ENCODE data around the gene BCORL1.

The BCORL1 gene, protein sequence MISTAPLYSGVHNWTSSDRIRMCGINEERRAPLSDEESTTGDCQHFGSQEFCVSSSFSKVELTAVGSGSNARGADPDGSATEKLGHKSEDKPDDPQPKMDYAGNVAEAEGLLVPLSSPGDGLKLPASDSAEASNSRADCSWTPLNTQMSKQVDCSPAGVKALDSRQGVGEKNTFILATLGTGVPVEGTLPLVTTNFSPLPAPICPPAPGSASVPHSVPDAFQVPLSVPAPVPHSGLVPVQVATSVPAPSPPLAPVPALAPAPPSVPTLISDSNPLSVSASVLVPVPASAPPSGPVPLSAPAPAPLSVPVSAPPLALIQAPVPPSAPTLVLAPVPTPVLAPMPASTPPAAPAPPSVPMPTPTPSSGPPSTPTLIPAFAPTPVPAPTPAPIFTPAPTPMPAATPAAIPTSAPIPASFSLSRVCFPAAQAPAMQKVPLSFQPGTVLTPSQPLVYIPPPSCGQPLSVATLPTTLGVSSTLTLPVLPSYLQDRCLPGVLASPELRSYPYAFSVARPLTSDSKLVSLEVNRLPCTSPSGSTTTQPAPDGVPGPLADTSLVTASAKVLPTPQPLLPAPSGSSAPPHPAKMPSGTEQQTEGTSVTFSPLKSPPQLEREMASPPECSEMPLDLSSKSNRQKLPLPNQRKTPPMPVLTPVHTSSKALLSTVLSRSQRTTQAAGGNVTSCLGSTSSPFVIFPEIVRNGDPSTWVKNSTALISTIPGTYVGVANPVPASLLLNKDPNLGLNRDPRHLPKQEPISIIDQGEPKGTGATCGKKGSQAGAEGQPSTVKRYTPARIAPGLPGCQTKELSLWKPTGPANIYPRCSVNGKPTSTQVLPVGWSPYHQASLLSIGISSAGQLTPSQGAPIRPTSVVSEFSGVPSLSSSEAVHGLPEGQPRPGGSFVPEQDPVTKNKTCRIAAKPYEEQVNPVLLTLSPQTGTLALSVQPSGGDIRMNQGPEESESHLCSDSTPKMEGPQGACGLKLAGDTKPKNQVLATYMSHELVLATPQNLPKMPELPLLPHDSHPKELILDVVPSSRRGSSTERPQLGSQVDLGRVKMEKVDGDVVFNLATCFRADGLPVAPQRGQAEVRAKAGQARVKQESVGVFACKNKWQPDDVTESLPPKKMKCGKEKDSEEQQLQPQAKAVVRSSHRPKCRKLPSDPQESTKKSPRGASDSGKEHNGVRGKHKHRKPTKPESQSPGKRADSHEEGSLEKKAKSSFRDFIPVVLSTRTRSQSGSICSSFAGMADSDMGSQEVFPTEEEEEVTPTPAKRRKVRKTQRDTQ (N-terminal part only)

DNA sequence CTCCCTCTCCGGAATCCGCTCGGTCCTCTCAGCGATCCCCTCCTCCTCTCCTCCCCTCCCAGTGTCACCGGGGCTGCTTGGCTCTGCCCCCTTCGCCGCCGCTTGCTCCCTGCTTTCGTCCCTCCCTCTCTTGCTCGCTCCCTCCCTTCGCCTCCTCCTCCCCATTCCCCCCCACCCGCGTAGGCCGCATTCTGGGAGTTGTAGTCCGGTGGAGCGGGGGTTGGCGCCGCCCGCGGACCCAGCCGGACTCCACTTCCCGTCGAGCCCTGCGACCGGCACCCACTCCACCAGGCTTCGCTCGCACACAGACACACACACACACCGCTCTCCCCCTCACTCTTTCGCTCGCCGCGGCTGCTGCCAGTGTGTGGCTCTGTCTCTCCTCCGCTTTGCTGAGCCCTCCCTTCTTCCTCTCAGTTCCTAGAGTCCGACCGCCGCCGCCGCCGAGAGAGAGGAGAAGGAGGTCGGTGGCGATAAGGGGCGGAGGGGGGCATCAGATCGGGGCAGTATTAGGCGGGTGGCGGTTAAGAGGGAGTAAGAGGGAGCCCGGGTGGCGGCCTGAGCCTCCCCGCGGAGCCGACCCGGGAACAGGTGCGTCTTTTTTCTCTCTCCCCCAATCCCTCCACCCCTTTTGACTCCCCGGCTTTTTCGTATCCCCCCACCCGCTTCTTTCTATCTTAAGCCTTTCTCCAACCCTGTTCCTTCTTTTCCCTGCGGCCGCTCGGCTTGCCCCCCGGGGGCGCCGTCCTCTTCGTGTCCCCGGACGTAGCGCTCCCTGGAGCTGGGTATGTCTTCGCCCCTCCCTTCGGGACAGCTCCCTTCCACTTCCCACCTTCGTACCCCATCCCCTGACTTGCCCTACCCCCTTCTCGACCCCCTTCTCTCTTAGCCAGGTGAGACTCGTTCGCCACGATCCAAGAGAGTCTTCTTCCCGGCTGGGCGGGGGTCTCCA, at the start of gene BCORL1:
Gene BCORL1, plus strand, starts transcription at position 336 of the 952 bp plus-strand sequence. CDS start 22,597 bp downstream, outside the sequence.
- no peak within 1 kb of the TSS for H3K27ac Mint-ChIP-seq
- no peak within 1 kb of the TSS for H3K4me3 Mint-ChIP-seq

DNA sequence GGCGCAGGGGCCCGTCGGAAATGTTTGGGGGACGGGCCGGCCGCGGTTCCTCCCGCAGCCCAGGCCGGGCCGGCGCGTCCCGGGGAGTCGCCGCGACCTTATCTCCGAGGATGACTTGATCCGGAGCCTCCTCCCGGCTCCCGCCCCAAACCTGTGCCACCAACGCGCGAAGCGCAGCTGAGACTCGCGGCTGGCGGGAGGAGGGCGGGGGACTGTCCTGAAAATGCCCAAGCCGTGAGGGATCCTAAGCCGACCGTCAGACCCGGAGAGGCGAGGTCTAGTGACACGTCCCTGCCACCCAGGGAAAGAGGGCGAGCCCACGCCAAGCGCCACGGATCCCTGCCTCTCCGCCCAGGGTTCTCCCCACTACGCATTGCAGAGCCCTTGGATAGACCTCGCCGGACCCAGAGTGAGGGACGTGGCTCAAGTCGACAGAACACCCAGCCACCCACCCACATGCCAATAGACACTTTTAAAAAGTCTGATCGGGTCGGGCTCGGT, 49.6 kb upstream of the BCORL1 start:
- Mint-ChIP-seq H3K4me3 (peak overlapping the region; percentile 63), H3K9me3 (no peaks in the 10 kb centered on the region), H3K4me1 (peaks cover 10% of the 10 kb centered on the region), H3K36me3 (peaks cover 16% of the 10 kb centered on the region), H3K27ac (no peak overlapping the region)
- ATAC-seq (no peak), DNase-seq (ENCODE audit: low spot score in 2 of 2) (no peak)

More for the DNA sequence above, at the start of gene BCORL1:
- ATAC-seq, result peak; percentile 94
- no peaks in the 10 kb centered on the region for H3K9me3 Mint-ChIP-seq
- H3K36me3 Mint-ChIP-seq, result peaks cover 10% of the 10 kb centered on the region
- DNase-seq (ENCODE audit: low spot score in 2 of 2), result peak; percentile 57 to 86
- peaks cover 21% of the 10 kb centered on the region for H3K4me1 Mint-ChIP-seq

DNA sequence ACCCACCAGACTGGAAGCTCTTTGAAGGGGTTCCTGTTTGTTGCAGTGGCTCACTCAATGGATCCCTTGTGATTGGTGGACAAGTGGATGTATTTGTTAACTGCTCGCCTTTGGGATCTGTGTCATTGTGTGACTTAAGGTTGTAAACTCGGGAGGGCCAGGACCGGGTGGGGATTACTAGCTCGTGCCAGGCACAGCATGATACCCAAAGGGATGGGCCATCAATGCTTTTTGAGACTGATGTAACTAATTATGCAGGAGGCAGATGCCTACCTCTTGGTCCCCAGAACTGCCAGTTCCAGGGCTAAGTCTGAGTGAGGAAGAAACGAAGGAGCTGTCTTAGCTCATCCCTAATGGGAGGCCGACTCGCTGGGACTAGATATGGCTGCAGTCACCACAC, 48.7 kb upstream of the BCORL1 start:
- no peak for ATAC-seq
- Mint-ChIP-seq H3K4me3 (peak overlapping the region; percentile 63), H3K36me3 (peaks cover 8% of the 10 kb centered on the region), H3K27ac (no peak overlapping the region), H3K4me1 (peaks cover 10% of the 10 kb centered on the region), H3K9me3 (no peaks in the 10 kb centered on the region)
- no peak for DNase-seq (ENCODE audit: low spot score in 2 of 2)

DNA sequence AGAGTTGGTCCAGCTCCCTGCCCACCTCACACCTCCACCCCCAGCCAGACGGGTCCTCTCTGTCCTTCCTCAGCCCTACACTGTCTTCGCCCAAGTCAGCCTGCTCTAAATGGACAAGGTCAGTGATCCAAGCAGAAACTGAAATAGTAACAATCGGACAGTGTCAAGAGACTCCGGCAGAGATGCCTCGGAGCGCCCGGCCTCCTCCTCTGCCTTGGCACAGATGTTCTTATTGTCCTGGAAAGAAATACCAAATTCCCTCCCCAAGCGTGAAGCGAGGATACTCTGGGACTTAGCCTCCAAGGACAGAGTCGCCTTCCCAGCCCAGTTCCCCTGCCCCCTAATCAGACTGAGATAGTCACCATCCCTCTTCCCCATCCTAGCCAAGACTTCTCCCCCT, 48.0 kb upstream of the BCORL1 start:
- no peak overlapping the region for H3K27ac Mint-ChIP-seq
- no peaks in the 10 kb centered on the region for H3K9me3 Mint-ChIP-seq
- DNase-seq (ENCODE audit: low spot score in 2 of 2) (no peak), ATAC-seq (no peak)
- peaks cover 10% of the 10 kb centered on the region for H3K4me1 Mint-ChIP-seq
- H3K4me3 Mint-ChIP-seq, result no peak overlapping the region
- H3K36me3 Mint-ChIP-seq, result peaks cover under 1% of the 10 kb centered on the region

DNA sequence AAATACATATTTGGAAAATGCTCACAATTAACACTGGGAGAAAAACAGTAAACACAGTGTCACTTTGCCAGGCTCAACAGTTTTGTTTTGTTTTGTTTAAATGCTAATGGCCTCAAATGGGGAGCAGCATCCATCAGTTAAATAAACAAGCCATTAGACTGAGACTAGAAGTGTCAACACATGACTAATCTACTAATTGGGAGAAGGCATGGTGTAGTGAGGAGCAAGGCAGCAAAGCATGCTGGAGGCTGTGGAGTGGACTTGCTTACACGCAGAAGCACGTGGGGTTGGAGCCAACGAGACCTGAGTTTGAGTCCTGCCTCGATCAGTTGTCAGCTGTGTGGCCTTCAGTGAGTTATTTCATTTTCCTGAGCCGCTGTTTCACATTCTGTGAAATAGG, 47.5 kb upstream of the BCORL1 start:
- no peak for ATAC-seq
- Mint-ChIP-seq H3K4me1 (peaks cover 10% of the 10 kb centered on the region), H3K9me3 (no peaks in the 10 kb centered on the region), H3K4me3 (no peak overlapping the region), H3K27ac (no peak overlapping the region), H3K36me3 (no peaks in the 10 kb centered on the region)
- no peak for DNase-seq (ENCODE audit: low spot score in 2 of 2)

DNA sequence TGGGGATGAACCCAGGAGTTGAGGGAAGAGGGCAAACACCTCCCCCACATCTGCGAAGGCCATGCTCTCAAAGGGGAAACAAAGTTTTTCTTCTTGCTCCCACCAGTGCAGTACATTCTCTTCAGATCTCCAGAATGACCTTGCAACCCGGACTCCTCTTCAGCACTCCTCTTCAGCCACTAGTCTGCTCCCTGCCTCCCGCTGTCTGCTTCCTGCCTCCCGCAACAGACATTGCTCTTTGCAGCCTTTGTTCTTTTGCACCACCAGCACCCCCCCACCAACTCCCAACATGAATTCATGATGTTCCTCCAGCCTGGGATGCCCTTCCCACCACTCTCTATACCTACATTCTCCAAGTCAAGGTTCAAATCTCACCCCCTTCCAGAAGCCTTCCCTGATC, 44.4 kb upstream of the BCORL1 start:
- Mint-ChIP-seq H3K36me3 (no peaks in the 10 kb centered on the region), H3K4me1 (peaks cover 5% of the 10 kb centered on the region), H3K9me3 (no peaks in the 10 kb centered on the region), H3K4me3 (no peak overlapping the region), H3K27ac (no peak overlapping the region)
- no peak for ATAC-seq
- DNase-seq (ENCODE audit: low spot score in 2 of 2), result no peak

DNA sequence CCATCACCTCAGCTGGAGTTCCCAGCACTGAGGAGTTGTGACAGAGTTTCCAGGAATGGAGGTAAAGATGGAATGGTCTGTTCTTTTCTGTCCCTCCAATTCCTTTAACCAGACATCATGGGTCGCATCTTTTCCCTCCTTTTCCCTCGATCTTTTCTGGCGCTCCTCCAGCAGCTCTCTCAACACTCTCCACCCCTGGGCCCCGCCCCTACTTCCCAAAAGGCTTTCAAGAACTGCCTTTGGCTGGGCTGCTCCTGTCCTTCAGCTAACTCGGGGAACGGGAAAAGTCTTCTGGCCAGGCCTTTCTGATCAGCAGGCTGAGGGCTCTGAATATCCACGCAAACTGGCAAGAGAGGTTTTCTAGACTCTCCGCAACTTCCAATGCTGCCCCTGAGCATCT, 42.4 kb upstream of the BCORL1 start:
- Mint-ChIP-seq H3K9me3 (no peaks in the 10 kb centered on the region), H3K36me3 (no peaks in the 10 kb centered on the region), H3K27ac (no peak overlapping the region), H3K4me3 (no peak overlapping the region), H3K4me1 (no peaks in the 10 kb centered on the region)
- no peak for ATAC-seq
- no peak for DNase-seq (ENCODE audit: low spot score in 2 of 2)

DNA sequence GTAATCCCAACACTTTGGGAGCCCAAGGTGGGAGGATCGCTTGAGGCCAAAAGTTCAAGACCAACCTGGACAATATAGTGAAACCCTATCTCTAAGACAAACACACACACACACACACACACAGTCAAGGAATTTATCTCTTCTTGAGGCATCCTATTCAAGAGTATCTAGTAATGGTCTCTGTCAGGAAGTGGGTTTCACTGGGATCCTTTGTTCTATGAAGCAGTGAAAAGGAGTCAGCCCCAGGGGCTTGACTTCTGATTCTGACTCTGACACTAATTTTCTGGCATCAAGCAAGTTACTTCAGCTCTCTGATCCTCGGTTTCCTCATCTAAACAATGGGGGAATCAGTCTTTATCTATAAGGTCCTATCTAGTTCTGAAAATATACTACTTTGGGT, 41.7 kb upstream of the BCORL1 start:
- Mint-ChIP-seq H3K27ac (no peak overlapping the region), H3K4me3 (no peak overlapping the region)
- DNase-seq (ENCODE audit: low spot score in 2 of 2), result no peak

DNA sequence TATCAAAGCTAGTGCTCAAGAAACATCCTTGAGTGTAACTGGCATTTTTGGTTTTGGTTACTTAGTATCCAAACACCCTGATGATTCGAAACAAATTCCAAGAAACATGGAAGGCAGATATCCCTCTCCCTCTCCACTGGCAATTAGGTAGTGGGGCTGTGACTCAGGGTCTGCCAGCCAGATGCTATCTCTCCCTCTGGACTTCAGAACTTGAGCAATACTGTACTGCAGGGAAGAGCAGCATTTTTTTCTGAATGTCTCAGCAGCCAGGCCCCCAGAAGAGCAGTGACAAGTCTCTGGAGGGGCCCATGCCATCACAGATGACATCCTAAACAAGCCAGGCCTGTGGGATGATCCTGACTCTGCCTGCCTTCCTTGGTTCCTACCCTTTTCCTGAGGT, 37.3 kb upstream of the BCORL1 start:
- no peak for DNase-seq (ENCODE audit: low spot score in 2 of 2)
- no peak overlapping the region for H3K27ac Mint-ChIP-seq
- H3K4me3 Mint-ChIP-seq, result no peak overlapping the region
- no peaks in the 10 kb centered on the region for H3K9me3 Mint-ChIP-seq
- H3K36me3 Mint-ChIP-seq, result no peaks in the 10 kb centered on the region
- no peaks in the 10 kb centered on the region for H3K4me1 Mint-ChIP-seq
- no peak for ATAC-seq

More for the DNA sequence above, 41.7 kb upstream of the BCORL1 start:
- no peak for ATAC-seq
- H3K4me1 Mint-ChIP-seq, result no peaks in the 10 kb centered on the region
- no peaks in the 10 kb centered on the region for H3K36me3 Mint-ChIP-seq
- H3K9me3 Mint-ChIP-seq, result no peaks in the 10 kb centered on the region

DNA sequence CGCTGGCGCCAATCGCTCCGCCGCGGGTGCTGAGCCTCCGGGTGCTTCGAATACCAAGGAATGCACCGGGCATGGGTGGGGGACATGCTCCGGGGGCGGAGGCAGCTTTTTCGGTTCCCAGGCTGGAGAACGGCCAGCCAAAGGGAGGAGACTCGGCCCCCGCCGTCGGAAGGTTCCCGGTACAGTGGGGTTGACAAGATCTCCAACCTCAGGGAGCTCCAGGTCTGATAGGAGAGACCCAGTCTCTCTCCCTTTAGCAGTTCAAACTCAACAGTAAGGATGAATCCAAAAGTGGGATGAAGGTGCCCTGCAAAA, 29.1 kb upstream of the BCORL1 start:
- peaks cover 16% of the 10 kb centered on the region for H3K4me1 Mint-ChIP-seq
- ATAC-seq, result no peak
- H3K4me3 Mint-ChIP-seq, result peak overlapping the region; percentile 78
- peak overlapping the region; percentile 92 for H3K27ac Mint-ChIP-seq
- H3K9me3 Mint-ChIP-seq, result no peaks in the 10 kb centered on the region
- H3K36me3 Mint-ChIP-seq, result peaks cover 7% of the 10 kb centered on the region
- DNase-seq (ENCODE audit: low spot score in 2 of 2), result no peak

DNA sequence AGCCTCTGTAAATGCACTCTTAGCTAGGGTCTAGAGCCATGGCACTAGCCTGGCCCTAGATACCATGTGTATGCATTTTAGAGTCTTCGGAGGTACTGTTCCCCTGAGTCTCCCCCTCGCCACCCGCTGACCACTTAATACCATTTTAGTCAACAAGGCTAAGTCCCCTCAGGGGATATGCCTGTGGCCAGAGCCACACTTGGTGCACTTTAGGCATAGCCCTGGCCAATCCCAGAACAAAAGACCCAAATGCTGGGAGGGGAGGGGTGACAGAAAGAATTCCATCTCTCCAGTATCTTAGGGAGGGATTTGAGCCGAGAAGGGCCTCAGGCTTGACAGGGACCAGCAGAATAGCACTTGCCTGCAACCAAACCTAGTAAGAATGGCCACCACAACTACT, 28.6 kb upstream of the BCORL1 start:
- peak overlapping the region; percentile 78 for H3K4me3 Mint-ChIP-seq
- peaks cover 17% of the 10 kb centered on the region for H3K4me1 Mint-ChIP-seq
- DNase-seq (ENCODE audit: low spot score in 2 of 2) (no peak), ATAC-seq (no peak)
- H3K9me3 Mint-ChIP-seq, result no peaks in the 10 kb centered on the region
- H3K27ac Mint-ChIP-seq, result no peak overlapping the region
- H3K36me3 Mint-ChIP-seq, result peaks cover 7% of the 10 kb centered on the region

DNA sequence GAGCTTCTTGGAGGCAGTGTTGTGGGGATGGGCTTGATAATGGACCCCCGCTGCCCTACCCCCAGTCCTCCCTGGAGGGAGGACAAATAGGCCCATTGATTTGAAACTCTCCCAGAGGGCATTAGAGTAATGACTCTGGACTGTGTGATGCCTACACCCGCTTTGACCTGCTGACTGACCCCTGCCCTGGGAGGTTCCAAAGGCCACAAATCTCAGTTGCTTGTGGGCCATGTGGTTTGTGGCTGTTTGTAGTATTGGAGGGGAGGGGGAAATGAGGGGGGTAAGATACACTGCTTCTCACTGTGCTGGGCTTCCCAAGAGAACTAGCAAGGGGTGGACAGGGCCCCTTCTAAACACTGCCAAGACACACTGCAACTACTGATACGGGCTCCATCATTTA, 27.6 kb upstream of the BCORL1 start:
- no peak overlapping the region for H3K27ac Mint-ChIP-seq
- peaks cover 7% of the 10 kb centered on the region for H3K36me3 Mint-ChIP-seq
- H3K4me1 Mint-ChIP-seq, result peaks cover 17% of the 10 kb centered on the region
- no peak overlapping the region for H3K4me3 Mint-ChIP-seq
- ATAC-seq (no peak), DNase-seq (ENCODE audit: low spot score in 2 of 2) (no peak)
- no peaks in the 10 kb centered on the region for H3K9me3 Mint-ChIP-seq

DNA sequence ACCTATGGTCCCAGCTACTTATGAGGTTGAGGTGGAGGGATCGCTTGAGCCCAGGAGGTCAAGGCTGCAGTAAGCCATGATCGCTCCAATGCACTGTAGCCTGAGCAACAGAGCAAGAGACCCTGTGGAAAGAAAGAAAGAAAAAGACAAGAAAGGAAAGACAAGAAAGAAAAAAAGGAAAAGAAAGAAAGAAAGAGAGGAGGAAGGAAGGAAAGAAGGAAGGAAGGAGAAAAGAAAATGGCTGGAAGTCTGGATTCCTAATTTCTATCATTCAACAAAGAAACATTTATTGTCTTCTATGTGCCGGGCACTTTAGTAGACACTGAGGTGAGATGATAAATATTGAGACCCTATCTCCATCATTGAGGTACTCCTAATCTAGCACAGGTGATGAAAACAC, 26.8 kb upstream of the BCORL1 start:
- Mint-ChIP-seq H3K9me3 (no peaks in the 10 kb centered on the region), H3K4me1 (peaks cover 17% of the 10 kb centered on the region), H3K27ac (no peak overlapping the region), H3K4me3 (peak overlapping the region; percentile 17), H3K36me3 (peaks cover 7% of the 10 kb centered on the region)
- DNase-seq (ENCODE audit: low spot score in 2 of 2) (no peak), ATAC-seq (no peak)

DNA sequence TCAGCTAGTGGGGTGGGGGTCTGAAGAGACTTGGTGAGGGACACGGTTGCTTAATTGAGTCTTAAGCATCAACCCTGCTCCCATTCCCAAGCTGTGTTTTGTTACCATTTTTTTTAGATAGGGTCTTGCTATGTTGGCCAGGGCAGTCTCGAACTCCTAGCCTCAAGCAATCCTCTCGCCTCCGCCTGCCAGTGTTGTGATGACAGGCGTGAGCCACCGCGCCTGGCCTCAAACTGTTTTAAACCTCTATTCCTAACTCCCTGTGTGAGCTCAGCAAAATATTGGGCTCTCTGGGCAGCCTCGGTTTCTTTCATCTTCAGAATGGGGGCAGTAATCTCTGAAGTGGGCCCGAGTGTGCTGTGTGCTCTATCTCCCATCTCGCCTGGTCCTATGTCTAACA, 26.3 kb upstream of the BCORL1 start:
- H3K36me3 Mint-ChIP-seq, result peaks cover 7% of the 10 kb centered on the region
- H3K4me3 Mint-ChIP-seq, result no peak overlapping the region
- ATAC-seq (no peak), DNase-seq (ENCODE audit: low spot score in 2 of 2) (no peak)
- H3K27ac Mint-ChIP-seq, result no peak overlapping the region
- peaks cover 19% of the 10 kb centered on the region for H3K4me1 Mint-ChIP-seq
- no peaks in the 10 kb centered on the region for H3K9me3 Mint-ChIP-seq

Measured in stimulated activated effector memory CD8-positive, alpha-beta T cell treated with anti-CD3 and anti-CD28 coated beads, Interleukin-12 subunit alpha, Interleukin-12 subunit beta, amount 100 ng/mL, for 72 hours (primary cell).